ENCODE measurements around the gene SOX6. TPM values are rescaled to one million over a fixed set of nuclear protein-coding genes. Genes with fewer than 3 reads are reported as not detected.

The SOX6 gene
- total RNA-seq, 4 donors from 2014 or later, result 25.3 to 42.3 (median 37.4) TPM

GRCh38 chr11:16018931-16019330 lies 337.4 kb downstream of the SOX6 start:
- Histone ChIP-seq H3K36me3 (no peaks in the 10 kb centered on the region), H3K27ac (no peak overlapping the region), H3K4me1 (peaks cover 28 to 30% of the 10 kb centered on the region in 2 donors), H3K27me3 (no peaks in the 10 kb centered on the region), H3K4me3 (no peak overlapping the region), H3K9me3 (no peaks in the 10 kb centered on the region)
- ATAC-seq (peak in 1 of 2 donors; percentile 48), DNase-seq (no peak)
- in situ Hi-C loops (cut with MboI; ENCODE audit: low sequenced_read_pairs in 4 of 4) (loop anchor here in 1 of 4 donors (25.0 kb wide), 1 partner anchor 93 kb away; no protein-coding TSS in a partner anchor), intact Hi-C loops (cut with DNase I; ENCODE audit: low total_unique reads) (no loop called here)
- no peak for TF ChIP-seq POLR2A (IDR thresholded peaks at IDR 0.05)
- TF ChIP-seq CTCF (IDR thresholded peaks at IDR 0.05 in 4 of 5, conservative IDR thresholded peaks at IDR 0.05 in 1 of 5), result no peak

GRCh38 chr11:16016468-16016829 lies 339.9 kb downstream of the SOX6 start:
- TF ChIP-seq CTCF (IDR thresholded peaks at IDR 0.05 in 4 of 5, conservative IDR thresholded peaks at IDR 0.05 in 1 of 5) (no peak), POLR2A (IDR thresholded peaks at IDR 0.05) (no peak)
- no peaks in the 10 kb centered on the region for H3K27me3 ChIP-seq
- in situ Hi-C loops (cut with MboI; ENCODE audit: low sequenced_read_pairs in 4 of 4), result loop anchor here in 1 of 4 donors (25.0 kb wide), 1 partner anchor 96 kb away; no protein-coding TSS in a partner anchor
- ATAC-seq (no peak), DNase-seq (no peak)
- no peaks in the 10 kb centered on the region for H3K36me3 ChIP-seq
- H3K27ac ChIP-seq, result peak overlapping the region in 3 of 4 donors; percentile 14 to 26 (median 22)
- H3K9me3 ChIP-seq, result no peaks in the 10 kb centered on the region
- H3K4me3 ChIP-seq, result no peak overlapping the region
- peaks cover 52 to 53% of the 10 kb centered on the region in 2 donors for H3K4me1 ChIP-seq
- intact Hi-C loops (cut with DNase I; ENCODE audit: low total_unique reads), result no loop called here

- peak overlapping the region; percentile 14 to 83 (median 51) for H3K27ac ChIP-seq
- no peaks in the 10 kb centered on the region for H3K27me3 ChIP-seq
- H3K36me3 ChIP-seq, result no peaks in the 10 kb centered on the region
- ATAC-seq (no peak), DNase-seq (no peak)
- no peak overlapping the region for H3K4me3 ChIP-seq
- in situ Hi-C loops (cut with MboI; ENCODE audit: low sequenced_read_pairs in 4 of 4) (loop anchor here in 1 of 4 donors (25.0 kb wide), 1 partner anchor 96 kb away; no protein-coding TSS in a partner anchor), intact Hi-C loops (cut with DNase I; ENCODE audit: low total_unique reads) (no loop called here)
- TF ChIP-seq POLR2A (IDR thresholded peaks at IDR 0.05) (no peak), CTCF (IDR thresholded peaks at IDR 0.05 in 4 of 5, conservative IDR thresholded peaks at IDR 0.05 in 1 of 5) (no peak)
- H3K9me3 ChIP-seq, result no peaks in the 10 kb centered on the region
- H3K4me1 ChIP-seq, result peaks cover 54 to 57% of the 10 kb centered on the region in 2 donors
Observed at GRCh38 chr11:16015741-16016467, 340.4 kb downstream of the SOX6 start.

- no peaks in the 10 kb centered on the region for H3K27me3 ChIP-seq
- no peak overlapping the region for H3K4me3 ChIP-seq
- intact Hi-C loops (cut with DNase I; ENCODE audit: low total_unique reads), result loop anchor here (2.0 kb wide), 2 partner anchors 45 to 593 kb away; no protein-coding TSS in a partner anchor
- no peaks in the 10 kb centered on the region for H3K9me3 ChIP-seq
- in situ Hi-C loops (cut with MboI; ENCODE audit: low sequenced_read_pairs in 4 of 4), result loop anchor here in 1 of 4 donors (25.0 kb wide), 1 partner anchor 99 kb away; no protein-coding TSS in a partner anchor
- DNase-seq (no peak), ATAC-seq (peak; percentile 60 to 85)
- peaks cover 54 to 57% of the 10 kb centered on the region in 2 donors for H3K4me1 ChIP-seq
- H3K36me3 ChIP-seq, result no peaks in the 10 kb centered on the region
- TF ChIP-seq CTCF (IDR thresholded peaks at IDR 0.05 in 4 of 5, conservative IDR thresholded peaks at IDR 0.05 in 1 of 5) (no peak), POLR2A (IDR thresholded peaks at IDR 0.05) (no peak)
- H3K27ac ChIP-seq, result peak overlapping the region; percentile 78 to 83 (median 80)
Observed at GRCh38 chr11:16013649-16014275, 342.6 kb downstream of the SOX6 start.
